Muscle layer of duodenum (tissue), 2 donors: Measurements from ENCODE around the gene VEGFB.

Experiments used
- H3K27ac ChIP-seq: one replicate; pipeline ENCODE4 v1.7.0; 2013; ENCODE audit warnings: mild to moderate bottlenecking, low read length
- H3K27me3 ChIP-seq: one replicate; pipeline ENCODE4 v1.7.0; 2013; ENCODE audit warnings: low read depth, mild to moderate bottlenecking, control low read depth, low read length
- H3K36me3 ChIP-seq, 2 donors: one replicate each; pipeline ENCODE4 v1.7.0; 2013; ENCODE audit warnings: low read length in 2 of 2, control low read depth in 1 of 2, mild to moderate bottlenecking in 1 of 2; ENCODE audit not compliant: insufficient read depth in 2 of 2, control insufficient read depth in 1 of 2
- H3K4me1 ChIP-seq, 2 donors: one replicate each; pipeline ENCODE4 v1.7.0; 2013; ENCODE audit warnings: low read length in 2 of 2, mild to moderate bottlenecking in 2 of 2, control low read depth in 1 of 2, moderate library complexity in 1 of 2; ENCODE audit not compliant: insufficient read depth in 2 of 2, control insufficient read depth in 1 of 2
- H3K4me3 ChIP-seq, 2 donors: one replicate each; pipeline ENCODE4 v1.7.0; 2013; ENCODE audit warnings: low read length in 2 of 2, low read depth in 1 of 2, mild to moderate bottlenecking in 1 of 2
- H3K9me3 ChIP-seq, 2 donors: one replicate each; pipeline ENCODE4 v1.7.0; 2013; ENCODE audit warnings: low read length in 2 of 2, control low read depth in 1 of 2, mild to moderate bottlenecking in 1 of 2; ENCODE audit not compliant: control insufficient read depth in 1 of 2
- donor health status: healthy.

VEGFB gene

DNA sequence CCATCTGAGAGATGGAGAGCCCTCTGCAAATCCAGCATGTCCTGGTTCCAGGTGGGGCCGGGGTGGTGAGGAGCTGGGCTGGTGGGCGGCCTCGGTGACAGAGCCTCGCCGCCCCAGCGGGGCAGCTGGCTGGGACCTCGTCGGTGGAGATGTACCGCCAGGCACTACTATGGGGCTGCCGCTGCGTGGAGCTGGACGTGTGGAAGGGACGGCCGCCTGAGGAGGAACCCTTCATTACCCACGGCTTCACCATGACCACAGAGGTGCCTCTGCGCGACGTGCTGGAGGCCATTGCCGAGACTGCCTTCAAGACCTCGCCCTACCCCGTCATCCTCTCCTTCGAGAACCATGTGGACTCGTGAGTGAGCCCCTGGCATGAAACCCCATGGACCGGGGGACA, 24.0 kb downstream of the VEGFB start:
- H3K9me3 ChIP-seq, result no peaks in the 10 kb centered on the region
- H3K4me1 ChIP-seq, result peaks cover 0 to 6% of the 10 kb centered on the region in 2 donors
- no peak overlapping the region for H3K27ac ChIP-seq
- no peak overlapping the region for H3K4me3 ChIP-seq
- no peaks in the 10 kb centered on the region for H3K27me3 ChIP-seq
- peaks cover 29 to 68% of the 10 kb centered on the region in 2 donors for H3K36me3 ChIP-seq

DNA sequence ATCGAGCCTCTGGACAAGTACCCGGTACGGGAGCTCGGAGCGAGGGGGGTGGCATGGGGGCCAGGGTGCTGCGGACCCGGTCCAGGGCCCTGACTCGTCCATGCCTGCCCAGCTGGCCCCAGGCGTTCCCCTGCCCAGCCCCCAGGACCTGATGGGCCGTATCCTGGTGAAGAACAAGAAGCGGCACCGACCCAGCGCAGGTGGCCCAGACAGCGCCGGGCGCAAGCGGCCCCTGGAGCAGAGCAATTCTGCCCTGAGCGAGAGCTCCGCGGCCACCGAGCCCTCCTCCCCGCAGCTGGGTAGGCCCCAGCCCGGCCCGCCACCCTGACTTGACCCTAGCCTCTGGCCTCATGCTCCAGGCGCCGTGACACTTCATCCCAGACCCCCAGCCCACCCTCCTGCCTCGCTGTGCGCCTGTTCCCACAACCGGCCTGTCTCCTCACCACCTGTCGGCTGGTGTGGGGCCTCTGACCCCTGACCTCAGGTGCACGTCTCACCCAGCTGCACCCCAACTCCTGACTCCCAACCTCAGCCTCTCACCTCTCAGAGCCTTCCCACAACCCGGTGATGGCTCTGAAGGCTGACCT, 24.7 kb downstream of the VEGFB start:
- no peak overlapping the region for H3K27ac ChIP-seq
- no peaks in the 10 kb centered on the region for H3K27me3 ChIP-seq
- peaks cover 36 to 72% of the 10 kb centered on the region in 2 donors for H3K36me3 ChIP-seq
- no peaks in the 10 kb centered on the region for H3K9me3 ChIP-seq
- H3K4me3 ChIP-seq, result no peak overlapping the region
- H3K4me1 ChIP-seq, result no peaks in the 10 kb centered on the region

DNA sequence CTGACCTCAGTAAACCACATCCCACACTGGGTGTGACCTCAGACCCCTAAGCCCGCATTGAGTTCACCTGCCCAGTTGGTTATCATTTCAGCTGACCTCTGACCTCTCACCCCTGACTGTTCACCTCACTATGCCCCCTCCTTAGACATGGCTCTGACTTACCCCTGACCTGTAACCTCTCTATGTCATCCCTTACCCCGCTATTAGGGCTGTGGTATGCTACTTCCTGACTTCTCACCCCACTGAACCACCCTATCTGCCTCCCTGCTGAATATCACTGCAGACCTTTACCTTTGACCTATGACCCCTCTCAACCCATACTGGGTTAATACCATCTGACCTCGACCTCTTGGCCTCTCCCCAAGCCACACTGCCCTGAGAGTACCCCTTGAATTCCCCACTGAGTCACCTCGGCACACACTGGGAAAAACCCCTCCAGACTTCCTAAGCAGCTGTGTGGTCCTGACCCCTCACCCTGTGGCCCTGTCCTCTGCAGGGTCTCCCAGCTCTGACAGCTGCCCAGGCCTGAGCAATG, 25.2 kb downstream of the VEGFB start:
- Histone ChIP-seq H3K36me3 (peaks cover 36 to 69% of the 10 kb centered on the region in 2 donors), H3K27me3 (no peaks in the 10 kb centered on the region), H3K4me1 (no peaks in the 10 kb centered on the region), H3K4me3 (no peak overlapping the region), H3K9me3 (no peaks in the 10 kb centered on the region), H3K27ac (no peak overlapping the region)

DNA sequence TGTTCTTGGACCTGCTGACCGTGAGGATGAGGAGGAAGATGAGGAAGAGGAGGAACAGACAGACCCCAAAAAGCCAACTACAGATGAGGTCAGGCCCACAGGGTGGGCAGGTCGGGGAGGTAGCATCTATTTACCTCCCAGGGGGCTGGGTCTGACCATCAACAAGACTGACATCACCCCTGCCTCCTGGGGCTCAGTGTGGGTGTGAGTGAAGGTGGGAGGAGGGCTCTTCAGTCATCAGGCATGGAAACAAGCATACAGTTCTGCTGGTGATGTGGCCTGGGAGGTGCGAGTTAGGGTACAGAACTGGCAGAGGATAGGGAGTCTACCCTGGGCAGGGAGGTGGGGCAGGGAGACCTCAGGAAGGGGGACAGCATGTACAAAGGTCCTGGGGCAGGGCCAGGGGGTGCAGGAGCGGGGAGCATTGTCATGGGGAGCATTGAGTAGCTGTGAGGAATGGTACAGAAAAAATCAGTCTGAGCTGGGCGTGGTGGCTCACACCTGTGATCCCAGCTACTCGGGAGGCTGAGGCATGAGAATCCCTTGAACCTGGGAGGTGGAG, 25.8 kb downstream of the VEGFB start:
- Histone ChIP-seq H3K4me3 (no peak overlapping the region), H3K4me1 (no peaks in the 10 kb centered on the region), H3K36me3 (peaks cover 31 to 66% of the 10 kb centered on the region in 2 donors), H3K27me3 (no peaks in the 10 kb centered on the region), H3K9me3 (no peaks in the 10 kb centered on the region), H3K27ac (no peak overlapping the region)

DNA sequence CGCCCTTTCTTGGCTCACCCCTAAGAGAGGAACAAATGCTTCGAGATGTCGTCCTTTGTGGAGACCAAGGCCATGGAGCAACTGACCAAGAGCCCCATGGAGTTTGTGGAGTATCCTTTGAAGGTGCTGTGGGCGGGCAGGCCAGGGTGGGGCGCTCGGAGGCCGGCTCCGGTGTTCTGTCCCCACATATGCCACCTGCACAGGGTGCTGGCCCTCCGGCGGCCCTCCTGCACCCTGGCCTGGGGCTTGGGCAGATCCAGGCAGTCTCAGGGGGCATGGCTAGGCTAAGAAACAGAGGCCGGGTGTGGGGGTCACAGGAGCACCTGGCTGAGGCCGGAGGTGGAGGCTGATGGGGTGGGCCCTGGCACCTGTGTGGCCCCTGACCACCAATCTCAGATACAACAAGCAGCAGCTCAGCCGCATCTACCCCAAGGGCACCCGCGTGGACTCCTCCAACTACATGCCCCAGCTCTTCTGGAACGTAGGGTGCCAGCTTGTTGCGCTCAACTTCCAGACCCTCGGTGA, 27.2 kb downstream of the VEGFB start:
- no peaks in the 10 kb centered on the region for H3K9me3 ChIP-seq

DNA sequence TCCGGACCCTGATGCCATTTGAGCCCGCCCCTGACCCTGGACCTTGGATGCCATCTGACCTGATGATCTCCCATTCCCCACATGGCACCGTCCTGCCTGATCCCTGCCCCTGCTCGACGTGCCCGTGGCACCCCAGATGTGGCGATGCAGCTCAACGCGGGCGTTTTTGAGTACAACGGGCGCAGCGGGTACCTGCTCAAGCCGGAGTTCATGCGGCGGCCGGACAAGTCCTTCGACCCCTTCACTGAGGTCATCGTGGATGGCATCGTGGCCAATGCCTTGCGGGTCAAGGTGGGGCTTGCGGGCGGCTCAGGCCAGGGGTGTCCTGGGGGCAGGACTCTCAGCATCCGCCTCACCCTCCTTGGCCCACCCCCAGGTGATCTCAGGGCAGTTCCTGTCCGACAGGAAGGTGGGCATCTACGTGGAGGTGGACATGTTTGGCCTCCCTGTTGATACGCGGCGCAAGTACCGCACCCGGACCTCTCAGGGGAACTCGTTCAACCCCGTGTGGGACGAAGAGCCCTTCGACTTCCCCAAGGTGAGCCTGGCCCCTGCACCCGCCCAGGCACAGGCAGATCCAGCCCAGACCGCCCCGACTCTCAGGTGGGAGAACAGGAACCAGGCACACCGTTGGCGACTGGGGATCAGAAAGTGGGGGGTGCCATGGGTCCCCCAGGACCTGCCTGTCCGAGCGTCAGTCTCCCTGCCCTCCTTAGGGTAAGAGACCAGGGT, 28.1 kb downstream of the VEGFB start:
- Histone ChIP-seq H3K27me3 (no peaks in the 10 kb centered on the region), H3K4me3 (no peak overlapping the region), H3K4me1 (no peaks in the 10 kb centered on the region), H3K27ac (no peak overlapping the region), H3K9me3 (no peaks in the 10 kb centered on the region), H3K36me3 (peaks cover 39 to 65% of the 10 kb centered on the region in 2 donors)

More for the DNA sequence above, 27.2 kb downstream of the VEGFB start:
- no peak overlapping the region for H3K4me3 ChIP-seq
- no peaks in the 10 kb centered on the region for H3K4me1 ChIP-seq
- H3K27ac ChIP-seq, result no peak overlapping the region
- H3K36me3 ChIP-seq, result peaks cover 40 to 67% of the 10 kb centered on the region in 2 donors
- no peaks in the 10 kb centered on the region for H3K27me3 ChIP-seq

DNA sequence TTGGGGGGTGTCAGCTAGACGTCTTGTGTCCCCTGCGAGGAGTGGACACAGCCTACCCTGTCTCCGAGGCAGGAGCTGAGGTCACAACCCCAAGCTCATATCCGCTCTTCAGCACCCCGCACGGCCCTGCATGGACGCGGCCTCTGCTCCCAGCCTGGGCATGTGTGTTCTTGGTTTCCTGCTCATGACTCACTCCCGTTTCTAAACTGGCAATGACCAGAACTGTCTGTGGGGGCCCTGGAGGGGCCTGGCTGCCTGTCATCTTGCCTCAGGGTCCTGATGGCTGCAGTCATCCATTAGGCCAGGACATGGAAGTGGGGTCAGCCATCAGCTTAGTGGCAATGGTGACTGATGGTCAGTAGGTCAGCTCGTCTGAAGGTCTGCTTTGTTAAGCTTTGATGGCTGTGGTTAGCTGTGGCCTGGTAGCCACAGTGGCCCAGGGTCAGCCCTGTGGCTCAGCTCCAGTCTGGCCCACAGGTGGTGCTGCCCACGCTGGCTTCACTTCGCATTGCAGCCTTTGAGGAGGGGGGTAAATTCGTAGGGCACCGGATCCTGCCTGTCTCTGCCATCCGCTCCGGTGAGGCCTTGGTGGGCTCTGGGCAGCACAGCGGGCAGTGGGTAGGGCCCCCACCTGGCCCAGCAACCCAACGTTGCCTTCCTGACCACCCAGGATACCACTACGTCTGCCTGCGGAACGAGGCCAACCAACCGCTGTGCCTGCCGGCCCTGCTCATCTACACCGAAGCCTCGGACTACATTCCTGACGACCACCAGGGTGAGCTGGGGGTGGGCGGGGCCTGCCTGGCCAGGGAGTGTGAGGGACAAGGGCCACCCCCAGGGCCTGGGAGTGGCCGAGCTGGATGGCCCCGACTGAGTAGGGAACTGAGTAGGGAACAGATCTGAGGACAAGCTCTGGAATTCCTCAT, 28.9 kb downstream of the VEGFB start:
- H3K4me1 ChIP-seq, result peaks cover 3 to 7% of the 10 kb centered on the region in 2 donors
- no peaks in the 10 kb centered on the region for H3K27me3 ChIP-seq
- H3K9me3 ChIP-seq, result no peaks in the 10 kb centered on the region
- H3K4me3 ChIP-seq, result no peak overlapping the region
- H3K36me3 ChIP-seq, result peaks cover 39 to 62% of the 10 kb centered on the region in 2 donors
- H3K27ac ChIP-seq, result no peak overlapping the region

DNA sequence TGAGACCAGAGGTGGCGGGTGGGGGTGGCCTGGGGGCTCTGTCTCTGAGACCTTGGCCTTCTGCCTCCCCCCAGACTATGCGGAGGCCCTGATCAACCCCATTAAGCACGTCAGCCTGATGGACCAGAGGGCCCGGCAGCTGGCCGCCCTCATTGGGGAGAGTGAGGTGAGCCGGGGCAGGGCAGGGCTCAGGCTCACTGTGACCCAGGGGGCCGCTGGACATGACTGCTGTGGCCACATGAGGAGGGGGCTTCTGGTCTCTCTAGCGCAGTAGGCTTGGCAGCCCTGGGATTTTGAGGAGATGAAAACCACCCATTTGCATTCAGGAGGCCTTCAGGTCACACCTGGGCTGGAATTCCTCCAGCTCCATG, 29.5 kb downstream of the VEGFB start:
- H3K27ac ChIP-seq, result no peak overlapping the region
- peaks cover 34 to 56% of the 10 kb centered on the region in 2 donors for H3K36me3 ChIP-seq
- peaks cover 9 to 13% of the 10 kb centered on the region in 2 donors for H3K4me1 ChIP-seq
- H3K4me3 ChIP-seq, result no peak overlapping the region
- H3K9me3 ChIP-seq, result no peaks in the 10 kb centered on the region
- no peaks in the 10 kb centered on the region for H3K27me3 ChIP-seq

DNA sequence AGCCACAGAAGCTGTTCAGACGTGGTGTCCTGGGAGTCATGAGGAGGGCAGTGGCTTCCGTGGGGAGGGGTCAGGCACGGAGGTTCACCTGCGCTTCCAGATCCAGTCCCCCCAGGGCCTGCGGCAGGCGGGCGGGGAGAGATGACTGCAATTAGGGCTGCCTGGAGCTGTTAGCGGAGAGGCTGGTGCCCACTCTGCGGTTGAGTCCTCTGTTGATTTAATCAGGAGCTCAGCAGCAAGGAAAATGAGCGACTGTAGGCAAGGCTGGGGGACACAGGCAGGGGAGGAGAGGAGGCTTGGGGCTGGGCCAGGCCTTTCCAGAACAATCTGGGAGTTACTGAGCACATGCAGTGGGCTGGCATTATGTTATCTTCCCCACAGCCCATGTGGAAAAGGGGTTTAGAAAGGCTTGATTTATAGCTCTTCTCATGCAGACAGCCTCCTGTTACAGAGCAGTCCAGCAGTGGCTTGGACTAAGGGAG, 30.0 kb downstream of the VEGFB start:
- Histone ChIP-seq H3K4me3 (no peak overlapping the region), H3K27me3 (no peaks in the 10 kb centered on the region), H3K9me3 (no peaks in the 10 kb centered on the region), H3K27ac (no peak overlapping the region), H3K4me1 (peaks cover 13 to 14% of the 10 kb centered on the region in 2 donors), H3K36me3 (peaks cover 32 to 51% of the 10 kb centered on the region in 2 donors)

DNA sequence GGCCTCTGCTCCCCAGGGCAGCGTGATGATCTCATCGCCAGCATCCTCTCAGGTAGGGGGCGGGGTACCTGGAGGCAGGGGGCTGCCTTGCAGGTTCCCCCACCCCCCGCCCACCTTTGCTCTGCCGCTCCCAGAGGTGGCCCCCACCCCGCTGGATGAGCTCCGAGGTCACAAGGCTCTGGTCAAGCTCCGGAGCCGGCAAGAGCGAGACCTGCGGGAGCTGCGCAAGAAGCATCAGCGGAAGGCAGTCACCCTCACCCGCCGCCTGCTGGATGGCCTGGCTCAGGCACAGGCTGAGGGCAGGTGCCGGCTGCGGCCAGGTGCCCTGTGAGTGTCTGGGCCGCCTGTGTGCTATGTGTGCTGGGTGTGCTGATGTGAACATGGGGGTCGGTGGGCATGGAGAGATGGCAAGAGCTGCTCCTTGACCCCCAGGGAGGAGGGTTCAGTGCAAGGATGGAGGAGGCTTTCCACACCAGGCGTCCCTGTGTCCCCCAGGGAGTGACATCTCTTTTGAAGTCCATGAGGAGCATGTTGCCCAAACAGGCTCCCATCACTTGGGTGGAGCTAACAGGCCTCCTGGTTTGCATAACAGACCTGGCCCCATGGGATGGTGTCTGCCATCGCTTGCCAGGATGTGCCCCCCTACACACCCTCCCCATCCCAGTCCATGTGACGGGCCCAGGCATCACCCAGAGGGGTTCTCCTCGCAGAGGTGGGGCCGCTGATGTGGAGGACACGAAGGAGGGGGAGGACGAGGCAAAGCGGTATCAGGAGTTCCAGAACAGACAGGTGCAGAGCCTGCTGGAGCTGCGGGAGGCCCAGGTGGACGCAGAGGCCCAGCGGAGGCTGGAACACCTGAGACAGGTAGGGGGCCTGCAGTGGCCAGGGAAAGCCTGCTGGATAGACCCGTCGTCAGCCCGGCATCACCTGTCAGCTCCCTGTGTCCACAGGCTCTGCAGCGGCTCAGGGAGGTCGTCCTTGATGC, 31.1 kb downstream of the VEGFB start:
- H3K4me3 ChIP-seq, result no peak overlapping the region

More for the DNA sequence above, 31.1 kb downstream of the VEGFB start:
- no peaks in the 10 kb centered on the region for H3K9me3 ChIP-seq
- H3K36me3 ChIP-seq, result peaks cover 27 to 42% of the 10 kb centered on the region in 2 donors
- H3K27me3 ChIP-seq, result no peaks in the 10 kb centered on the region
- H3K4me1 ChIP-seq, result peaks cover 13 to 14% of the 10 kb centered on the region in 2 donors
- no peak overlapping the region for H3K27ac ChIP-seq
